H9 (cell line): ENCODE measurements around the gene TBC1D1. TPM values are rescaled to one million over a fixed set of nuclear protein-coding genes. Genes with fewer than 3 reads are reported as not detected.
A peak's percentile ranks its signal among the peaks of the same experiment; 100 is the strongest.

Source experiments
- DNase-seq: peaks from one replicate; pipeline ENCODE4 v3.0.0-alpha.2; 2017
- H2AFZ ChIP-seq: one replicate; pipeline ENCODE4 v1.6.1; 2013; ENCODE audit warnings: mild to moderate bottlenecking, low read length, control low read depth, moderate library complexity
- H2AK5ac ChIP-seq: 2 replicates; pipeline ENCODE4 v1.6.1; 2013; ENCODE audit warnings: low read length, control low read depth, mixed read lengths; ENCODE audit not compliant: insufficient read length
- H2BK120ac ChIP-seq: one replicate; pipeline ENCODE4 v1.6.1; 2013; ENCODE audit warnings: low read depth, mild to moderate bottlenecking, low read length, control low read depth, inconsistent platforms; ENCODE audit not compliant: poor library complexity, severe bottlenecking
- H2BK12ac ChIP-seq: 2 replicates; pipeline ENCODE4 v1.6.1; 2013; ENCODE audit warnings: low read length, control low read depth, mixed read lengths, low read depth; ENCODE audit not compliant: insufficient read length
- H2BK15ac ChIP-seq: 2 replicates; pipeline ENCODE4 v1.6.1; 2013; ENCODE audit warnings: low read depth, low read length, control low read depth
- H2BK20ac ChIP-seq: one replicate; pipeline ENCODE4 v1.6.1; 2013; ENCODE audit warnings: low read depth, mild to moderate bottlenecking, low read length, control low read depth, inconsistent platforms; ENCODE audit not compliant: poor library complexity, severe bottlenecking
- H2BK5ac ChIP-seq: 2 replicates; pipeline ENCODE4 v1.6.1; 2013; ENCODE audit warnings: low read length, control low read depth, mixed read lengths; ENCODE audit not compliant: insufficient read length
- H3K14ac ChIP-seq: 2 replicates; pipeline ENCODE4 v1.6.1; 2013; ENCODE audit warnings: low read length, control low read depth; ENCODE audit not compliant: insufficient read depth
- H3K18ac ChIP-seq: 2 replicates; pipeline ENCODE4 v1.6.1; 2013; ENCODE audit warnings: low read depth, mild to moderate bottlenecking, mixed read lengths, low read length, control low read depth; ENCODE audit not compliant: insufficient read length
- H3K23ac ChIP-seq: 2 replicates; pipeline ENCODE4 v1.6.1; 2013; ENCODE audit warnings: low read length, control low read depth, mixed read lengths, low read depth; ENCODE audit not compliant: insufficient read length
- H3K23me2 ChIP-seq: 2 replicates; pipeline ENCODE4 v1.6.1; 2013; ENCODE audit warnings: low read depth, mild to moderate bottlenecking, mixed read lengths, low read length, control low read depth; ENCODE audit not compliant: insufficient read length, poor library complexity, severe bottlenecking
- H3K27ac ChIP-seq: 2 replicates; pipeline ENCODE4 v1.5.1; 2013; ENCODE audit warnings: low read length, control low read depth, mixed read lengths, low read depth; ENCODE audit not compliant: insufficient read length
- H3K27me3 ChIP-seq: 2 replicates; pipeline ENCODE4 v1.6.1; 2013; ENCODE audit warnings: low read length, control low read depth, inconsistent platforms; ENCODE audit not compliant: insufficient read depth
- H3K4ac ChIP-seq: 2 replicates; pipeline ENCODE4 v1.6.1; 2013; ENCODE audit warnings: low read depth, mild to moderate bottlenecking, control low read depth, inconsistent platforms, low read length, moderate library complexity
- H3K4me1 ChIP-seq: 2 replicates; pipeline ENCODE4 v1.6.1; 2013; ENCODE audit warnings: low read length, control low read depth, inconsistent platforms; ENCODE audit not compliant: insufficient read depth
- H3K4me2 ChIP-seq: 2 replicates; pipeline ENCODE4 v1.6.1; 2013; ENCODE audit warnings: low read length, control low read depth, mixed read lengths; ENCODE audit not compliant: insufficient read length, insufficient read depth
- H3K56ac ChIP-seq: 2 replicates; pipeline ENCODE4 v1.6.1; 2013; ENCODE audit warnings: low read depth, mild to moderate bottlenecking, mixed read lengths, low read length, control low read depth; ENCODE audit not compliant: insufficient read length
- H3K79me1 ChIP-seq: 2 replicates; pipeline ENCODE4 v1.6.1; 2013; ENCODE audit warnings: low read depth, mild to moderate bottlenecking, moderate library complexity, low read length, control low read depth, inconsistent platforms; ENCODE audit not compliant: insufficient read depth, poor library complexity, severe bottlenecking
- H3K79me2 ChIP-seq: 2 replicates; pipeline ENCODE4 v1.6.1; 2013; ENCODE audit warnings: low read length, control low read depth, inconsistent platforms; ENCODE audit not compliant: insufficient read depth
- H3K9ac ChIP-seq: 2 replicates; pipeline ENCODE4 v1.6.1; 2013; ENCODE audit warnings: low read length, control low read depth, mixed read lengths; ENCODE audit not compliant: insufficient read length; ENCODE audit errors: extremely low read depth
- H3K9me3 ChIP-seq: one replicate; pipeline ENCODE4 v1.6.1; 2013; ENCODE audit warnings: low read depth, low read length, inconsistent platforms; ENCODE audit not compliant: control insufficient read depth
- H3T11ph ChIP-seq: one replicate; pipeline ENCODE4 v1.6.1; 2013; ENCODE audit warnings: mild to moderate bottlenecking, low read length, control low read depth, inconsistent platforms
- H4K20me1 ChIP-seq: one replicate; pipeline ENCODE4 v1.6.1; 2013; ENCODE audit not compliant: control insufficient read depth, insufficient read length, insufficient read depth
- H4K5ac ChIP-seq: 2 replicates; pipeline ENCODE4 v1.6.1; 2013; ENCODE audit warnings: low read depth, mild to moderate bottlenecking, mixed read lengths, low read length, control low read depth; ENCODE audit not compliant: insufficient read length
- H4K8ac ChIP-seq: replicated peaks from 2 replicates; pipeline ENCODE4 v1.6.1; 2013; ENCODE audit warnings: low read length, control low read depth, mixed read lengths, low read depth; ENCODE audit not compliant: insufficient read length
- H4K91ac ChIP-seq: 2 replicates; pipeline ENCODE4 v1.6.1; 2013; ENCODE audit warnings: low read depth, mild to moderate bottlenecking, moderate library complexity, mixed read lengths, low read length, control low read depth; ENCODE audit not compliant: insufficient read length
- H3K27ac Mint-ChIP-seq, 3 experiments: 2 replicates in 2 of 3; 3 replicates in 1 of 3; pipeline ENCODE4 v1.8.0; 2020 to 2021; ENCODE audit warnings: mixed read lengths in 3 of 3, mild to moderate bottlenecking in 1 of 3, moderate library complexity in 1 of 3
- H3K27me3 Mint-ChIP-seq: 2 replicates; pipeline ENCODE4 v1.8.0; 2021; ENCODE audit warnings: low read depth, mild to moderate bottlenecking, moderate library complexity, mixed read lengths
- H3K36me3 Mint-ChIP-seq, 3 experiments: 2 replicates in 2 of 3; 3 replicates in 1 of 3; pipeline ENCODE4 v1.8.0; 2020 to 2021; ENCODE audit warnings: low read depth in 3 of 3, mixed read lengths in 3 of 3; ENCODE audit not compliant: insufficient read depth in 1 of 3
- H3K4me1 Mint-ChIP-seq, 2 experiments: 2 replicates each; pipeline ENCODE4 v1.8.0; 2020; ENCODE audit warnings: mixed read lengths in 2 of 2
- H3K4me3 Mint-ChIP-seq, 2 experiments: 2 replicates in 1 of 2; 3 replicates in 1 of 2; pipeline ENCODE4 v1.8.0; 2020 to 2021; ENCODE audit warnings: mild to moderate bottlenecking in 2 of 2, mixed read lengths in 2 of 2, moderate library complexity in 1 of 2
- H3K9me3 Mint-ChIP-seq, 2 experiments: 2 replicates in 1 of 2; 3 replicates in 1 of 2; pipeline ENCODE4 v1.8.0; 2020; ENCODE audit warnings: mild to moderate bottlenecking in 2 of 2, mixed read lengths in 2 of 2, moderate library complexity in 1 of 2
- WGBS: extraction: QIAGEN DNeasy Blood & Tissue Kit; methylation state at CpG from one replicate; pipeline ENCODE4 v1.1.7; 2013; ENCODE audit warnings: missing lambda C conversion rate, low lambda C conversion rate, mixed read lengths; ENCODE audit not compliant: insufficient read length; ENCODE audit errors: extremely low coverage; 5-methylcytosine and 5-hydroxymethylcytosine counted together
- total RNA-seq: library from RNA; stranded (reverse); gene quantifications from 2 replicates; pipeline ENCODE4 v1.2.1, GENCODE V29; 2021
- TF ChIP-seq, protein P1 (sequence below): fragments of 200-600 bp; sonication (generic); conservative IDR thresholded peaks from 3 replicates; pipeline ENCODE4 v1.8.0; 2021; ENCODE audit warnings: antibody characterized with exemption, mild to moderate bottlenecking

The TBC1D1 gene
- total RNA-seq, 1 experiment from 2014 or later = 109 TPM

GRCh38 chr4:38016698-38017097 is 125.8 kb downstream of the TBC1D1 start:
- peaks cover 20 to 37% (median 22%) of the 10 kb centered on the region in 3 experiments; a peak in 6 of 7 replicates for H3K36me3 Mint-ChIP-seq
- Histone ChIP-seq H2AFZ (no peak overlapping the region), H3K18ac (no peak overlapping the region), H3K4ac (no peak overlapping the region), H2BK5ac (no peak overlapping the region), H3K27me3 (no peaks in the 10 kb centered on the region), H4K20me1 (no peaks in the 10 kb centered on the region), H2BK15ac (no peak overlapping the region), H2BK12ac (no peak overlapping the region), H2AK5ac (no peak overlapping the region), H3K9me3 (no peaks in the 10 kb centered on the region), H2BK120ac (no peak overlapping the region), H4K91ac (no peak overlapping the region), H3T11ph (no peak overlapping the region), H3K9ac (no peak overlapping the region), H4K8ac (no peak overlapping the region), H4K5ac (no peak overlapping the region), H2BK20ac (no peak overlapping the region), H3K79me1 (no peaks in the 10 kb centered on the region), H3K27ac (no peak overlapping the region), H3K4me1 (no peaks in the 10 kb centered on the region), H3K79me2 (no peaks in the 10 kb centered on the region), H3K56ac (no peak overlapping the region), H3K23me2 (no peaks in the 10 kb centered on the region), H3K23ac (no peak overlapping the region), H3K14ac (no peak overlapping the region), H3K4me2 (no peak overlapping the region)
- H3K27me3 Mint-ChIP-seq = no peaks in the 10 kb centered on the region
- H3K4me1 Mint-ChIP-seq = peaks cover 0 to 4% of the 10 kb centered on the region in 2 experiments; a peak in 1 of 4 replicates
- DNase-seq = no peak
- peak overlapping the region; percentile 11 to 61 (median 15); a peak in 3 of 7 replicates for H3K27ac Mint-ChIP-seq
- no CpG with 5 or more reads among the region's 2 CpGs for WGBS
- peaks cover 3 to 5% of the 10 kb centered on the region in 2 experiments; a peak in 4 of 5 replicates for H3K9me3 Mint-ChIP-seq
- no peak overlapping the region for H3K4me3 Mint-ChIP-seq
- TF ChIP-seq, protein P1, sequence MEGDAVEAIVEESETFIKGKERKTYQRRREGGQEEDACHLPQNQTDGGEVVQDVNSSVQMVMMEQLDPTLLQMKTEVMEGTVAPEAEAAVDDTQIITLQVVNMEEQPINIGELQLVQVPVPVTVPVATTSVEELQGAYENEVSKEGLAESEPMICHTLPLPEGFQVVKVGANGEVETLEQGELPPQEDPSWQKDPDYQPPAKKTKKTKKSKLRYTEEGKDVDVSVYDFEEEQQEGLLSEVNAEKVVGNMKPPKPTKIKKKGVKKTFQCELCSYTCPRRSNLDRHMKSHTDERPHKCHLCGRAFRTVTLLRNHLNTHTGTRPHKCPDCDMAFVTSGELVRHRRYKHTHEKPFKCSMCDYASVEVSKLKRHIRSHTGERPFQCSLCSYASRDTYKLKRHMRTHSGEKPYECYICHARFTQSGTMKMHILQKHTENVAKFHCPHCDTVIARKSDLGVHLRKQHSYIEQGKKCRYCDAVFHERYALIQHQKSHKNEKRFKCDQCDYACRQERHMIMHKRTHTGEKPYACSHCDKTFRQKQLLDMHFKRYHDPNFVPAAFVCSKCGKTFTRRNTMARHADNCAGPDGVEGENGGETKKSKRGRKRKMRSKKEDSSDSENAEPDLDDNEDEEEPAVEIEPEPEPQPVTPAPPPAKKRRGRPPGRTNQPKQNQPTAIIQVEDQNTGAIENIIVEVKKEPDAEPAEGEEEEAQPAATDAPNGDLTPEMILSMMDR = no peak
